ENCODE results near the gene SYNE1. TPM values are rescaled to one million over a fixed set of nuclear protein-coding genes. Genes with fewer than 3 reads are reported as not detected.

Gene SYNE1
- total RNA-seq, 3 donors from 2014 or later (not counting 1 experiment from before 2014, with no cell fraction given), result 489 to 570 (median 498) TPM

DNA sequence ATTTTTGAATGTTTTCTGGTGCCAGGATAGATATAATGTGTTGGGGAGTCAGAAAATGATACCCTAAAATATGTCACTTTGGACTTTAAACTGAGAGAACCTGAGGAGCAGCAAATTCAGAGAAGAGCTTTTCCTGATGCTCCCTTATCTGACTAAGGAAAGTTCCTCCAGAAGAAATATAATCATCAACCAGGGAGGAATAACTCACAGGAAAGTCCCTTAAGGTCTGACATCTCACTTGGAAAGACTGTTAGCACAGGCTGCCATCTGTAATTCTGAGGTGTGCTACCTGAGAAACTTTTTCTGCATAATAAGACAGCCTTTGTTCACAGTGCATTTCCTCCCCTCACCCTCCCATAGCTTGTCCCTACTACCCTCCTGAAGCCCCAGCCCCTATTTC lies 218.6 kb downstream of the SYNE1 start:
- ATAC-seq, result no peak
- Histone ChIP-seq H3K36me3 (ENCODE audit: control insufficient read depth, insufficient read depth, low read length) (peaks cover 26% of the 10 kb centered on the region), H3K4me1 (ENCODE audit: control insufficient read depth, insufficient read depth, low read length) (no peaks in the 10 kb centered on the region), H3K27ac (ENCODE audit: low read length) (no peak overlapping the region), H3K27me3 (ENCODE audit: control insufficient read depth, insufficient read depth, low read length) (no peaks in the 10 kb centered on the region), H3K4me3 (ENCODE audit: low read length) (no peak overlapping the region), H3K9me3 (ENCODE audit: control insufficient read depth, insufficient read depth, low read length) (no peaks in the 10 kb centered on the region)
- DNase-seq, result no peak
- H3K36me3 Mint-ChIP-seq, result peaks cover 20% of the 10 kb centered on the region
- no peaks in the 10 kb centered on the region for H3K27me3 Mint-ChIP-seq (ENCODE audit: low read depth in 2 of 2)
- H3K4me1 Mint-ChIP-seq, result peaks cover 15 to 19% of the 10 kb centered on the region in 2 donors
- TF ChIP-seq, protein P1, sequence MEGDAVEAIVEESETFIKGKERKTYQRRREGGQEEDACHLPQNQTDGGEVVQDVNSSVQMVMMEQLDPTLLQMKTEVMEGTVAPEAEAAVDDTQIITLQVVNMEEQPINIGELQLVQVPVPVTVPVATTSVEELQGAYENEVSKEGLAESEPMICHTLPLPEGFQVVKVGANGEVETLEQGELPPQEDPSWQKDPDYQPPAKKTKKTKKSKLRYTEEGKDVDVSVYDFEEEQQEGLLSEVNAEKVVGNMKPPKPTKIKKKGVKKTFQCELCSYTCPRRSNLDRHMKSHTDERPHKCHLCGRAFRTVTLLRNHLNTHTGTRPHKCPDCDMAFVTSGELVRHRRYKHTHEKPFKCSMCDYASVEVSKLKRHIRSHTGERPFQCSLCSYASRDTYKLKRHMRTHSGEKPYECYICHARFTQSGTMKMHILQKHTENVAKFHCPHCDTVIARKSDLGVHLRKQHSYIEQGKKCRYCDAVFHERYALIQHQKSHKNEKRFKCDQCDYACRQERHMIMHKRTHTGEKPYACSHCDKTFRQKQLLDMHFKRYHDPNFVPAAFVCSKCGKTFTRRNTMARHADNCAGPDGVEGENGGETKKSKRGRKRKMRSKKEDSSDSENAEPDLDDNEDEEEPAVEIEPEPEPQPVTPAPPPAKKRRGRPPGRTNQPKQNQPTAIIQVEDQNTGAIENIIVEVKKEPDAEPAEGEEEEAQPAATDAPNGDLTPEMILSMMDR (IDR thresholded peaks at IDR 0.05), result no peak
- no peak overlapping the region for H3K4me3 Mint-ChIP-seq
- H3K27ac Mint-ChIP-seq, result peak overlapping the region in 1 of 2 donors; percentile 48
- H3K9me3 Mint-ChIP-seq, result no peaks in the 10 kb centered on the region
- intact Hi-C loops (cut with micrococcal nuclease), result no loop called here

- no peak for DNase-seq
- peaks cover 15 to 17% of the 10 kb centered on the region in 2 donors for H3K4me1 Mint-ChIP-seq
- H3K4me3 Mint-ChIP-seq, result no peak overlapping the region
These were observed 220.5 kb downstream of the SYNE1 start for GRCh38 chr6:152416652-152417051.

GRCh38 chr6:152404936-152405595 lies 232.1 kb downstream of the SYNE1 start:
- Mint-ChIP-seq H3K36me3 (peaks cover 19% of the 10 kb centered on the region), H3K27me3 (ENCODE audit: low read depth in 2 of 2) (no peaks in the 10 kb centered on the region), H3K9me3 (no peaks in the 10 kb centered on the region), H3K4me3 (no peak overlapping the region), H3K4me1 (no peaks in the 10 kb centered on the region), H3K27ac (no peak overlapping the region)
- DNase-seq (no peak), ATAC-seq (no peak)
- peaks cover 74% of the 10 kb centered on the region for H3K36me3 ChIP-seq (ENCODE audit: control insufficient read depth, insufficient read depth, low read length)
- H3K4me1 ChIP-seq (ENCODE audit: control insufficient read depth, insufficient read depth, low read length), result no peaks in the 10 kb centered on the region
- 92% methylated on average over 3 of the region's 6 CpGs for WGBS (ENCODE audit: insufficient coverage)
- no peaks in the 10 kb centered on the region for H3K27me3 ChIP-seq (ENCODE audit: control insufficient read depth, insufficient read depth, low read length)
- intact Hi-C loops (cut with micrococcal nuclease), result no loop called here
- no peak overlapping the region for H3K27ac ChIP-seq (ENCODE audit: low read length)
- TF ChIP-seq, protein P1 (IDR thresholded peaks at IDR 0.05), result no peak
- no peaks in the 10 kb centered on the region for H3K9me3 ChIP-seq (ENCODE audit: control insufficient read depth, insufficient read depth, low read length)
- H3K4me3 ChIP-seq (ENCODE audit: low read length), result no peak overlapping the region

More at GRCh38 chr6:152416652-152417051, 220.5 kb downstream of the SYNE1 start:
- Histone ChIP-seq H3K27ac (ENCODE audit: low read length) (no peak overlapping the region), H3K9me3 (ENCODE audit: control insufficient read depth, insufficient read depth, low read length) (no peaks in the 10 kb centered on the region), H3K4me3 (ENCODE audit: low read length) (no peak overlapping the region), H3K36me3 (ENCODE audit: control insufficient read depth, insufficient read depth, low read length) (peaks cover 35% of the 10 kb centered on the region), H3K4me1 (ENCODE audit: control insufficient read depth, insufficient read depth, low read length) (no peaks in the 10 kb centered on the region), H3K27me3 (ENCODE audit: control insufficient read depth, insufficient read depth, low read length) (no peaks in the 10 kb centered on the region)
- TF ChIP-seq, protein P1 (IDR thresholded peaks at IDR 0.05), result no peak
- peaks cover 20% of the 10 kb centered on the region for H3K36me3 Mint-ChIP-seq
- H3K27ac Mint-ChIP-seq, result peak overlapping the region in 1 of 2 donors; percentile 18
- no peak for ATAC-seq
- H3K9me3 Mint-ChIP-seq, result no peaks in the 10 kb centered on the region
- 91% methylated on average over 8 of the region's 8 CpGs for WGBS (ENCODE audit: insufficient coverage)
- intact Hi-C loops (cut with micrococcal nuclease), result no loop called here
- no peaks in the 10 kb centered on the region for H3K27me3 Mint-ChIP-seq (ENCODE audit: low read depth in 2 of 2)

Data from natural killer cell (primary cell).